Urinary bladder (tissue), 4 donors: ENCODE results near the gene ADCY7. TPM values are rescaled to one million over a fixed set of nuclear protein-coding genes. Genes with fewer than 3 reads are reported as not detected.

ENCODE experiments used
- DNase-seq: peaks from one replicate; pipeline ENCODE4 v3.0.0-alpha.2; 2015; ENCODE audit errors: extremely low spot score
- H3K27ac ChIP-seq: one replicate; pipeline ENCODE4 v1.5.1; 2013; ENCODE audit warnings: low read depth, mild to moderate bottlenecking, moderate library complexity
- H3K36me3 ChIP-seq: one replicate; pipeline ENCODE4 v1.6.1; 2013; ENCODE audit warnings: mild to moderate bottlenecking, moderate library complexity; ENCODE audit not compliant: insufficient read depth
- H3K4me1 ChIP-seq: one replicate; pipeline ENCODE4 v1.6.1; 2013; ENCODE audit warnings: mild to moderate bottlenecking, moderate library complexity; ENCODE audit not compliant: insufficient read depth
- H3K4me3 ChIP-seq: one replicate; pipeline ENCODE4 v1.5.1; 2013; ENCODE audit warnings: low read depth, low read length
- WGBS: extraction: QIAGEN DNeasy Blood & Tissue Kit; methylation state at CpG from one replicate; pipeline ENCODE4 v1.1.7; 2013; 5-methylcytosine and 5-hydroxymethylcytosine counted together
- polyA plus RNA-seq: library from polyadenylated mRNA; stranded (reverse); fragments of 200-250 nt; gene quantifications from one replicate; pipeline ENCODE4 v1.2.3, GENCODE V29; 2013
- total RNA-seq: library from RNA; depleted of rRNA; stranded (reverse); fragments of >200 nt; gene quantifications from one replicate; pipeline ENCODE4 v1.2.3, GENCODE V29; 2014
- donor health status: healthy with polysubstance abuse.
- donor health status: healthy.

The ADCY7 gene
- total and polyA plus RNA-seq, 2 donors = 8.9 to 14.2 TPM

DNA sequence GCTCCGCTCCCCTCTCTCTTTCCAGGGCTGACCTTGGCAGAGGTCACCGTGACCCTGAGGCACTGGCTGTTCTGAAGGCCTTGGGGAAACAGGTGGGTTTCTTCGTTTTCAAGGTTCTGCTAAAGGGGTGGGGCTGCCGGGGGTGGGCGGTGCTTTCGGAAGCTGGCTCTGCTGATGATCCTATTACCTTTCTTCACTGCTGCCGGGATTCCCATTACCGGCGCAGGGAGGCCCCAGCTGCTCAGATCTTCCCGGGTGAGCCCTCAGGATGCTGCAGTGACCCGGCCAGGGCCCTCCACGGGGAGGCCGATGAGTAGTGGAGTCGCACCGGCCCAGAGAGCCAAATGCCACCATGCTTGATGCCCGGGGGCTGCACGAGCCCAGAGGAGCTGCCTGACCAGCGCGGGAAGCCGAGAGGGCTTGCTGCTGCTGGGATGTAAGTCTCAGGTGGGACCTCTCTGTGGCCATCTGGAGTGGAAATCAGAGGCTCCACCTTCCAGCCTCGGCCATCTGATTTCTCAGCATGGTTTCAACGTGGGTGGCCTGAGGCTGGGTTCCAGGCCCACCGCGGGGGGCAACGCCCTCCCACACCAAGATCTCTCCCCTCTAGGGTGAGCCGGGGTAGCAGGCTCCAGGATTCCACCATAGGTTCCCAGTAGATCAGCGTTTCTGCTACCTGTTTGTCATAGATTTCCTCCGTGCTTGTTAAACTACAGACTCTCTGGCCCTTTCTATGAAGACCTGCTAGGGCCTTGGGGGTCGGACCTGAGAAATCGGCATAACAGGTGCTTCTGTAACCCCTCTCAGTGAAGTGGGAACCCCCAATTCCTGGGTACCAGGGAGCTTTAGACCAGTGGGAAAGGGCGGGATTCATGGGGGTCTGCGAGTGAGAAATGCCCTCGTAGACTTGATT lies 21.6 kb upstream of the ADCY7 start:
- WGBS = 34% methylated on average over 33 of the region's 33 CpGs
- Histone ChIP-seq H3K4me1 (no peaks in the 10 kb centered on the region), H3K4me3 (no peak overlapping the region), H3K36me3 (no peaks in the 10 kb centered on the region), H3K27ac (no peak overlapping the region)
- no peak for DNase-seq

DNA sequence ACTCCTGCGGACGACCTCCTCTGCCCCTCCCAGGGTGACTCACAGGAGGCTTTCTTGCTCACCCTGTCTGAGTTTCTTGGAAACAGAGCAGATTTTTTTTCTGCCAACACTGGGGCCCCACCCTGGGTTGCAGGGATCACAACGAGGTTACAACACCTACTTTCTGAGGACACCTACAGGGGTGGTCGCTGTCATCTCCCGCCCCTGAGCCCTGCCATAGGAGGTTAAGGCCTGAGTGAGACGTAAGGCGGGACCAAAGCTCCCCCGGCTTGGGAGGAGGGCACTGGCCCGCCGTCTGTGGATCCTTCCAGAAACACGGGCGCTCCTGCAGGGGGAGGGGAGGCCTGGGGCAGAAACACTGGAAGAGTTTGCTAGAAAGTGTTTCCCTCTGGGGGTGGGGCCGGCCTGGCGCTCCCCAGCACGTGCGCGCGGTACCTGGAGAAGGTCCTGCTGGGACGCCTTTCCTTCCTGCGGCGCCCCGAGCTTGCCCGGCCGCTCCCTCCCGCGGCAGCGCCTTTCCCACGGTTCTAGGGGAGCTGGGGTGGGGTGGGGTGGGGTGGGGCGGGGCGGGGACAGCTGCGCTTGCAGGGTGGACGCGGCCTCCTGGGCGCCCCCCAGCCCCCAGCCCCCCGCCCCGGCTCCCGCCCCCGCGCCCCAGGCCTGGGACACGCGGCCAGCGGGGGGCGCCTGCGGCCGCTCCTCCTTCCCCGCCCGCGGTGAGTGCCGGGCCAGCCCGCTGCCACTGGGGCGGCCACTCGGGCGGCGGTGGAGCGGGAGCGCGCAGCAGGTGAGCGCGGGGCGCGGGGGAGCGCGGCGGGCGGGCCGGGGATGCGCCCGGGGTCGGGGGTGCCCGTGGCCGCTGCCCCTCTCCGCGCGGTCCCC lies 20.7 kb upstream of the ADCY7 start:
- WGBS = 1% methylated on average over 72 of the region's 74 CpGs
- Histone ChIP-seq H3K4me1 (no peaks in the 10 kb centered on the region), H3K4me3 (peak overlapping the region; percentile 53), H3K36me3 (no peaks in the 10 kb centered on the region), H3K27ac (no peak overlapping the region)
- DNase-seq = peak; percentile 17

DNA sequence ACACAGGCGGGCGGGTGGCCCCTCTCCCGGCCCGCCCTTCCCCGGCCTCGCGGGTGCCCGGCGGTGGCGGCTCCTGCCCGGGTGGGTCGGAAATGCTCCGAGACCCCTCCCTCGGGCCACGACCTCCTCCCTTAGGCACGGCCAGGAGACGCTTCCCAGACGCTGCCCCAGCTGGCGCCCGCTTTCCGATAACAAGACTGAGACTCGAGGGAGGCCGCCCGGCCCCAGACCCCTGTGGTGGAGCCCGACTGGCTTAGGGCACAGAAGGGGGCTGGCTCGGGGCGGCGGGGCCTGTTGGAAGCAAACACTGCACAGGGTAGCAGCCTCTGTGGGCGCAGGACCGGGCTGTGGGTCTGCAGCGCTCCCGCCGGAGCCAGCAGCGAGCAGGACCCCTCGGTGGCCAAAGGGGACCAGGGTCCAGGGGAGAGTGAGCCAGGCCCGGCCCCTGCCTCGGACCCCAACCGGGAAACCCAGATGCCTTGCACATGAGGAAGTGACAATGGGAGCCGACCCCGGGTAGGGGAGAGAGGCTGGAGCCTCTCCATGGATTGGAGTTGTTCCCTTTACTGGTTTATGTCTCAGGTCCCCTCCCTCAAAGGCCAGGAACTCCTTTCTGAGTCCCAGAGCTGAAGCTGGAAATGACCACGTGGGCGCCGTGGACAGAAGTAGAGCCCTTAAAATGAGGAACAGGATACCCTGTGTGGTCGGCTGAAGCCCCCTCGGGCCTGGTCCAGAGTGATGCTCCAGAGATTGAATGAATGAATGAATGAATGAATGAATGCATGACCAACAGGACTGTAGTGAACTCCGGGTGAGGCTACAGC lies 19.8 kb upstream of the ADCY7 start:
- Histone ChIP-seq H3K36me3 (no peaks in the 10 kb centered on the region), H3K27ac (no peak overlapping the region), H3K4me3 (peak overlapping the region; percentile 53), H3K4me1 (no peaks in the 10 kb centered on the region)
- no peak for DNase-seq
- 19% methylated on average over 42 of the region's 46 CpGs for WGBS

DNA sequence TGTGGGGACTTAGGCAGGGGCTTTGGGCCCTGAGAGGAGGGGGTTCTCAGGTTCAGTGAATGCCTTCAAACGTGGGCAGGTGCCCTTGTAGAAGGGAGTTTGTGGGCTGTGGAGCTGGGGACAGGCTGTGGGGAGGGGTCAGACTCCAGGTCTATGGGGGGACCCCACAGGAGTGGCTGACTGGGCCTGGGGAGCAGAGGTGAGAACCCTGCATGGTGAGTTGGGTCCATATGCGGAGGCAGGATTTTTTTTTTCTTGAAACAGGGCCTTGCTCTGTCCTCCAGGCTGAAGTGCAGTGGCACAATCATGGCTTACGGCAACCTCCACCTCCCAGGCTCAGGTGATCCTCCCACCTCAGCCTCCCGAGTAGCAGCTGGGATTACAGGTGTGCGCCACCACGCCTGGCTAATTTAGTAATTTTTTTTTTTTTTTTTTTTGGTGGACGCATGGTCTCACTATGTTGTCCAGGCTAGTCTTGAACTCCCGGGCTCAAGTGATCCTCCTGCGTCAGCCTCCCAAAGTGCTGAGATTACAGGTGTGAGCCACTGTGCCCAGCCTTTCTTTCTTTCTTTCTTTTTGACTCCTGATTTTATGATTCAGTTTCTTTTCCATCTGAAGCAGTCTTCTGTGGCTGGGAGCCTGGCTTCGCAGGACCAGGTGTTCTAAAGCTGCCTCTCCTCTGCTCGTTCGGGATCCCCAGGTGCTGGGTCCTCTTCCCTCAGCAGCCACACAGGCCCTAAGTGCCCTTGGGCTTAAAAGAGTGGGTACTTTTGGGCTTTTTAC lies 19.0 kb upstream of the ADCY7 start:
- no peak for DNase-seq
- H3K36me3 ChIP-seq = no peaks in the 10 kb centered on the region
- H3K27ac ChIP-seq = no peak overlapping the region
- WGBS = over 99% methylated on average over 12 of the region's 12 CpGs
- no peaks in the 10 kb centered on the region for H3K4me1 ChIP-seq
- no peak overlapping the region for H3K4me3 ChIP-seq

DNA sequence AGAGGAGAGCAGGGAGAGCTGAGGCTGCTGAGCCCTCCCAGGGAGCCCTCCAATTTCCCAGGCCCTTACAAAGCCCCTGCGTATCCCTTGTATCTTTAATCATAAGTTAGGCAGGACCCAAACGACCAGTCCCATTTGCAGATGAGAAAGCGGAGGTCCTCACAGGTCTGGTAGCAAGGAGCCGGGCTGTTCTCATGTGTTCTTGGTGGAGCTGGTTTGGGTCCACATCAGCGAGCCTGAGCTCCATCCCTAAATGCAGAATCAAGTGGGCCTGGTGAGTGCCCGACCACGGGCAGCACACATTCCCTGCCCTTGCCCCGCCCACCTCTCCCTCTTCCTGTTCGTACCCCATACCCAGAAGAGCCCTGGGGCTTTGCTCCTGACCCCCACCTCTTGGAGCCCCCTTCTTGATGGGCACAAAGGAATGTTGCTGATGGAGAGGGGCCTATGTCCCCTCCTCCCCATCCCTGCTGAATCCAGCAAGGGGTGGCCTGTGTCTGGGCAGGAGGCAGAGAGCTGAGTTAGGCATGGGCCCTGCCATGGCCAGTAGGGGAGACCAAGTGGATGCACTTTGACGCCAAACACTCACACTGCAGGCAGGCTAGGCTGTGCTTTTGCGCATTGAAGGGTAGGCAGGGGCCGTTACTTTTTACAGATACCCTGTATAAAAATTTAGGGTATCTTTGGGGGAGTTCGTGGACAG lies 18.3 kb upstream of the ADCY7 start:
- WGBS = 90% methylated on average over 13 of the region's 13 CpGs
- H3K4me1 ChIP-seq = no peaks in the 10 kb centered on the region
- no peak for DNase-seq

DNA sequence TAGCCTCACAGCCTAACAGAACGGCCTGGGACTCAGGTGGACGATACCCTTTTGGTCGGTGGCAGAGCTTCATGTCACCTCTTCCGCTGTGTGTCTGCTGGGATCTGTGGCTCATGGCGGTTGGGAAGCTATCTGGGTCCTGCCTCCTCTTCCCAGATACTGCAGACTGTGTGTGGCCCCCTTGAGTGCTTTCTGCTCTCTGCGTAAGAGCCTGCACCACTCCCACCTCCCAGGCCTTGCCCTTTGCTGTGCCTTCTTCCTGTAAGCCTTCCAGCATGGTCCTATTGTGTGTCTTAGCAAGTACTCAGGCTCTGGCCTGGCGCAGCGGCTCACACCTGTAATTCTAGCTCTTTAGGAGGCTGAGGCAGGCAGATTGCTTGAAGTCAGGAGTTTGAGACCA lies 17.5 kb upstream of the ADCY7 start:
- Histone ChIP-seq H3K27ac (no peak overlapping the region), H3K4me1 (no peaks in the 10 kb centered on the region), H3K36me3 (no peaks in the 10 kb centered on the region), H3K4me3 (no peak overlapping the region)
- 93% methylated on average over 8 of the region's 8 CpGs for WGBS
- DNase-seq = no peak

More for the DNA sequence above, 18.3 kb upstream of the ADCY7 start:
- H3K36me3 ChIP-seq = no peaks in the 10 kb centered on the region
- no peak overlapping the region for H3K27ac ChIP-seq
- H3K4me3 ChIP-seq = no peak overlapping the region

DNA sequence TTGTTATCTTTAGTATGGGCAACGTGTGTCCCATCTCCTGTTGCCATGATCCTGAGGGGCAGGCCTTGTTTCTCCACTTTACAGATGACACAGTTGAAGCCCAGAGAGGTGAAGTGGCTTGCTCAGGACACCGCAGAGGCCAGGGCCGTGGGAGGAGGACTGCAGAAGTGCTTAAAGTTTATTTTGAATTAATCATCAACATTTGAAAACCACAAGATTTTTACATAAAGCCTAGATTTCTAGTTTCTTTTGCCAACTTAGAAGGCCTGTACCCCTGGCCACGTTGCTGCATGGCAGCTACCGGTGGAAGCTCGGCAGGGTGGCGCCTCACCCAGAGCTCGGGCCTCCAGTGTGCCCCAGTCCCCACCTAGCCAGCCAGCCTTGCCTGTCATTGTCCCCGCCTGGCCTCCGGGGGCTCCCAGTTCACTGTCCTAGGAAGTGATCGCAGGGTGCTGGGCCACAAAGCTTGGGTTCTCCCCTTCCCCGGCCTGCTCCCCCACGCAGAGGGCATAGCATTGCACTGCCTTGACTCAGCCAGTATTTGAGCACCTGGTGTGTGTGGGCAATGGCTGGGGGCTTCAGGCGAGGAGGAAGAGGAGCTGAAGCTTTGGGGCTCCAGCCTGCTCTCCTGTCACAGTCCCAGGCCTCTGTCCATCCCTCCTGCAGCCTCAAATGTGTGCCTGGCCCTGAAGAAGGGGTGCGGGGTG lies 14.8 kb upstream of the ADCY7 start:
- Histone ChIP-seq H3K4me3 (no peak overlapping the region), H3K27ac (no peak overlapping the region), H3K4me1 (no peaks in the 10 kb centered on the region), H3K36me3 (no peaks in the 10 kb centered on the region)
- WGBS = 88% methylated on average over 15 of the region's 15 CpGs
- DNase-seq = no peak

DNA sequence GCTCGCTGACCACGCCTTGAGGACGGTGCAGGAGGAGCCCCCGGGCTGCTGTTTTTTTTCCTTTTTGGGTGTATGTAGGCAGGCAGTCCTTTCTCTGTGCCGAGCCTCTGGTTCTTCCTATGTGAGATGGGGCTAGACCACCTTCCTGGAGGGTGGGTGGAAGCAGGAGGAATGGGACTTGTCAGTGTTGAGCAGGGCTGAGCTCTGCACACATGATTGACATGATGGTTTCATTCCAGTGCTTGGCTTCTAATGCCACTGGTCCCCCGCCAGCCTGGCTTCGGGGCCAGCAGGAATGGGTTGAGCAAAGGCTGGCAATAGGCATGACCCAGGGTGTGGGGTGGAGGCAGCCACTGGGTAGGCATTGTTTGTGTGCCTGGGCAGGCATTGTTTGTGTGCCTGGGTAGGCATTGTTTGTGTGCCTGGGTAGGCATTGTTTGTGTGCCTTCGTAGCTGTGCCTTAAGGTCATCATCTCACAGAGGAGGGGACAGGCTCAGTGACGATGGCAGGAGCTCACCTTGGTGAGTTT lies 14.2 kb upstream of the ADCY7 start:
- DNase-seq = no peak
- 93% methylated on average over 9 of the region's 9 CpGs for WGBS
- Histone ChIP-seq H3K4me1 (no peaks in the 10 kb centered on the region), H3K4me3 (no peak overlapping the region), H3K36me3 (no peaks in the 10 kb centered on the region), H3K27ac (no peak overlapping the region)

DNA sequence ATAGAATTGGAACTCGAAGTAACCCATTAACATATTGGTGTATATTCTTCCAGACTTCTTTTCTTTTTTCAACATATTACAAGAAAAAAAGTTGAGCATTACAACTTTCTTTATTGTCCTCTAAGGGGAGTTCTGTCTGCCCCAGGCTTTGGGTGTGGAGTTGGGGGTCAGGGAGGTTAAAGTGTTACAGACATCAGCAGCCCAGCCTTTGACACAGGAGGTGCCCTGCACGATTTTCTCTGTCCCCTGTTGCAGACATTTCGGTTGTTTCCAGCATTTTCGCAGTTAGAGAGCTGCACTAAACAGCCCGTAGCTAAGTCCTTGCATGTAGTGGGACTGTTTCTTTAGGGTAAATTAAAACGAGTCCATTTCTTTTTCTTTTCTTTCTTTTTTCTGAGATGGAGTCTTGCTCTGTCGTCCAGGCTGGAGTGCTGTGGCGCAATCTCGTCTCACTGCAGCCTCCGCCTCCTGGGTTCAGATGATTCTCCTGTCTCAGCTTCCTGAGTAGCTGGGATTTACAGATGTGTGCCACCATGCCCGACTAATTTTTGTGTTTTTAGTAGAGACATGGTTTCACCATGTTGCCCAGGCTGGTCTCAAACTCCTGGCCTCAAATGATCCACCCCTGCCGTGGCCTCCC lies 13.4 kb upstream of the ADCY7 start:
- 81% methylated on average over 12 of the region's 12 CpGs for WGBS
- no peak overlapping the region for H3K27ac ChIP-seq
- H3K4me1 ChIP-seq = no peaks in the 10 kb centered on the region
- H3K36me3 ChIP-seq = no peaks in the 10 kb centered on the region
- H3K4me3 ChIP-seq = no peak overlapping the region
- DNase-seq = no peak

DNA sequence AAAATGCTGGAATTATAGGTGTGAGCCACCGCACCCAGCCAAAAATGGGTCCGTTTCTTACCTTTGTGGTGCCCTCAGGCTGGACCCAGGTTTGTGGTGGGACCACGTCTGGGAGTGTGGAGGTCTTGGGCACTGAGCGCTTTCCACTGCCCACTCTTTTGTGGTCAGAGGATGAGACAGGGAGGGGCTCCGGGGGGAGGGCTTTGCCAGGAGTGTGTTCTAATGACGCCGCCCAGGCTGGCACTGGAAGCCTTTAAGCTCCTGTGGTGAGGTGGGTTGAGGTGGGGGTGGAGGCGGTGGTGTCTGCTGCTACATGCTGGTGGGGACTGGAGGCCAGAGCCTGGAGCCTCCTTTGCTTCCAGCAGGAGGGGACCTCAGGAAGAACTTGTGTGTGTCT lies 12.8 kb upstream of the ADCY7 start:
- no peak for DNase-seq

DNA sequence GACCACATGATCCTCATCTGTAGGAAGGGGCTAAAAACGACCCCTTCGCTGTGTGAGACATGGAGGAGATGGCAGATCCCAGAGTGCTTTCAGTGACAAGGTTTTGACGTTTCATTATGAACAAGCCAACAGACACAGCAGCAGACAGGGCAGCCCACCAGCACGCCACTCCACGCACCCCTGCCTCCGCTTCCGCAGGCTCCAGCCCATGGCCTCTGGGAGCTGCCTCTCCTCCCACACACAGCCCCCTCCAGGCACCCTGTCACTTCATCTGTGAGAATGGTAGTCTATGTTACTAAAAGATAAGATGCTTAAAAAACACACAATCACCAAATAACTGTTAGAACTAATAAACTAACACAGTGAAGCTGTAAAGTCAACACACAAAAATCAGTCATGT lies 12.3 kb upstream of the ADCY7 start:
- H3K4me3 ChIP-seq = no peak overlapping the region
- no peaks in the 10 kb centered on the region for H3K4me1 ChIP-seq
- WGBS = 87% methylated on average over 7 of the region's 7 CpGs
- H3K36me3 ChIP-seq = no peaks in the 10 kb centered on the region
- no peak overlapping the region for H3K27ac ChIP-seq
- no peak for DNase-seq

More for the DNA sequence above, 12.8 kb upstream of the ADCY7 start:
- 92% methylated on average over 8 of the region's 8 CpGs for WGBS
- Histone ChIP-seq H3K36me3 (no peaks in the 10 kb centered on the region), H3K27ac (no peak overlapping the region), H3K4me1 (no peaks in the 10 kb centered on the region), H3K4me3 (no peak overlapping the region)
